GM12878 (cell line): ENCODE measurements around the gene CSPG5. TPM values are rescaled to one million over a fixed set of nuclear protein-coding genes. Genes with fewer than 3 reads are reported as not detected.

Experiments used
- ATAC-seq: fragments of 200-7000 bp; cut with Tn5 transposase; 3 replicates; pipeline ENCODE4 v1.9.1; 2020; ENCODE audit warnings: mild to moderate bottlenecking, moderate library complexity
- BruUV-seq: library from RNA; stranded (reverse); fragments of 400-500 nt; replicated peaks from 2 replicates; lab custom pipeline; 2021; lab: Mats Ljungman, UMichigan
- CTCF ChIA-PET: fragments of 300-600 bp; sonication (Branson Sonifier 250); formaldehyde crosslinking; extraction: SDS; loops from one replicate; lab custom pipeline; 2021; ENCODE audit warnings: inconsistent platforms; lab: Yijun Ruan, JAX
- POLR2A ChIA-PET: fragments of 350-600 bp; formaldehyde crosslinking; extraction: SDS; loops from one replicate; lab custom pipeline; 2021; ENCODE audit warnings: inconsistent platforms; lab: Charles Lee
- RAD21 ChIA-PET: fragments of 300-600 bp; sonication (Branson Sonifier 250); formaldehyde crosslinking; loops from one replicate; lab custom pipeline; 2023; ENCODE audit warnings: antibody characterized with exemption; ENCODE audit not compliant: unreplicated experiment; lab: Charles Lee
- SMC1A ChIA-PET: fragments of 300-600 bp; sonication (Branson Sonifier 250); formaldehyde crosslinking; loops from one replicate; lab custom pipeline; 2023; ENCODE audit not compliant: unreplicated experiment, uncharacterized antibody; lab: Charles Lee
- DNase-seq: peaks from one replicate; pipeline ENCODE4 v3.0.0-alpha.2; 2011; ENCODE audit warnings: low read depth, low spot score
- FAIRE-seq: peaks from 3 replicates; lab custom pipeline; 2011; peaks lifted over from hg19 to GRCh38; lab: Jason Lieb, UNC
- H2AFZ ChIP-seq: 2 replicates; pipeline ENCODE4 v1.6.0; 2011; ENCODE audit warnings: low read depth, low read length, control low read depth; ENCODE audit not compliant: control insufficient read depth
- H3K27ac ChIP-seq: 2 replicates; pipeline ENCODE4 v1.5.1; 2011; ENCODE audit warnings: control low read depth; ENCODE audit not compliant: control insufficient read depth, insufficient read depth
- H3K27me3 ChIP-seq, 2 experiments: replicated peaks in 1 of 2; 2 replicates each; pipeline versions ENCODE4 v1.6.0 to v1.6.1; 2011; ENCODE audit warnings: low read length in 1 of 2; ENCODE audit not compliant: control insufficient read depth in 2 of 2, insufficient read depth in 2 of 2
- H3K36me3 ChIP-seq, 2 experiments: 2 replicates each; pipeline ENCODE4 v1.5.1; 2011; ENCODE audit warnings: low read length in 1 of 2; ENCODE audit not compliant: control insufficient read depth in 2 of 2, insufficient read depth in 2 of 2
- H3K4me1 ChIP-seq: 2 replicates; pipeline ENCODE4 v1.6.1; 2011; ENCODE audit warnings: mild to moderate bottlenecking, low read length, moderate library complexity, mixed read lengths; ENCODE audit not compliant: control insufficient read depth, insufficient read depth
- H3K4me2 ChIP-seq: 2 replicates; pipeline ENCODE4 v1.6.0; 2011; ENCODE audit warnings: control low read depth; ENCODE audit not compliant: control insufficient read depth, insufficient read depth
- H3K4me3 ChIP-seq: fragments of 200-600 bp; sonication (generic); 2 replicates; pipeline ENCODE4 v1.5.1; 2016
- H3K79me2 ChIP-seq: 2 replicates; pipeline ENCODE4 v1.6.0; 2011; ENCODE audit warnings: low read length; ENCODE audit not compliant: control insufficient read depth, insufficient read depth
- H3K9ac ChIP-seq: 2 replicates; pipeline ENCODE4 v1.8.0; 2011; ENCODE audit warnings: low read length, control low read depth, mixed read lengths; ENCODE audit not compliant: control insufficient read depth, insufficient read depth
- H3K9me3 ChIP-seq: replicated peaks from 3 replicates; pipeline ENCODE4 v1.5.1; 2011; ENCODE audit warnings: mild to moderate bottlenecking, low read length; ENCODE audit not compliant: control insufficient read depth, insufficient read depth
- H4K20me1 ChIP-seq: 2 replicates; pipeline ENCODE4 v1.6.0; 2011; ENCODE audit not compliant: control insufficient read depth, insufficient read depth
- ATF7 ChIP-seq: fragments of 450-650 bp; IDR thresholded peaks from 2 replicates; pipeline ENCODE4 v1.6.1; 2016; ENCODE audit warnings: low read depth, mild to moderate bottlenecking
- CBX3 ChIP-seq: fragments of 200-600 bp; sonication (generic); IDR thresholded peaks from 2 replicates; pipeline ENCODE4 v1.6.1; 2016; ENCODE audit warnings: low read depth, borderline replicate concordance
- CREB1 ChIP-seq: IDR thresholded peaks from 2 replicates; pipeline ENCODE4 v1.6.1; 2012; ENCODE audit warnings: low read depth, mild to moderate bottlenecking, inconsistent platforms
- HDAC6 ChIP-seq: fragments of 200-600 bp; sonication (generic); IDR thresholded peaks from one replicate; pipeline ENCODE4 v1.8.0; 2017; ENCODE audit warnings: antibody characterized with exemption; ENCODE audit not compliant: unreplicated experiment
- IKZF1 ChIP-seq: fragments of 450-650 bp; conservative IDR thresholded peaks from 2 replicates; pipeline ENCODE4 v1.6.1; 2017; ENCODE audit warnings: antibody characterized with exemption, mild to moderate bottlenecking
- NRF1 ChIP-seq: conservative IDR thresholded peaks from 2 replicates; pipeline ENCODE4 v1.6.1; 2011; ENCODE audit warnings: mild to moderate bottlenecking, low read depth, low read length, improper control_type of control experiment
- PAX8 ChIP-seq: fragments of 450-650 bp; IDR thresholded peaks from 2 replicates; pipeline ENCODE4 v1.6.1; 2017; ENCODE audit warnings: mild to moderate bottlenecking, moderate library complexity
- PML ChIP-seq: IDR thresholded peaks from 2 replicates; pipeline ENCODE4 v1.6.1; 2012; ENCODE audit warnings: low read length, inconsistent platforms
- RUNX3 ChIP-seq: IDR thresholded peaks from 2 replicates; pipeline ENCODE4 v1.6.1; 2012; ENCODE audit warnings: low read length, inconsistent platforms
- SMC3 ChIP-seq: IDR thresholded peaks from 2 replicates; pipeline ENCODE4 v1.6.1; 2011; ENCODE audit warnings: low read length, improper control_type of control experiment, borderline replicate concordance
- STAT3 ChIP-seq: IDR thresholded peaks from 2 replicates; pipeline ENCODE4 v1.6.1; 2011; ENCODE audit warnings: low read depth, low read length, improper control_type of control experiment
- SUZ12 ChIP-seq: fragments of 200-600 bp; sonication (generic); IDR thresholded peaks from one replicate; pipeline ENCODE4 v1.6.1; 2018; ENCODE audit warnings: antibody characterized with exemption, mild to moderate bottlenecking; ENCODE audit not compliant: unreplicated experiment
- ZBTB33 ChIP-seq: fragments of 450-650 bp; IDR thresholded peaks from 2 replicates; pipeline ENCODE4 v1.6.1; 2017; ENCODE audit warnings: mild to moderate bottlenecking
- ZNF592 ChIP-seq: fragments of 450-650 bp; IDR thresholded peaks from 2 replicates; pipeline ENCODE4 v1.6.1; 2017; ENCODE audit warnings: mild to moderate bottlenecking, moderate library complexity
- ZNF622 ChIP-seq: fragments of 450-650 bp; IDR thresholded peaks from 2 replicates; pipeline ENCODE4 v1.6.1; 2017; ENCODE audit warnings: mild to moderate bottlenecking, inconsistent platforms
- WGBS: methylation state at CpG from one replicate; pipeline ENCODE4 v1.1.6; 2016; ENCODE audit warnings: low lambda C conversion rate; ENCODE audit not compliant: insufficient replicate concordance, insufficient coverage; ENCODE audit errors: missing lambda C conversion rate; 5-methylcytosine and 5-hydroxymethylcytosine counted together
- in situ Hi-C: fragments of 300-500 bp; cut with MboI; formaldehyde crosslinking; loops from 9 replicates; pipeline ENCODE4 v1.14.3; 2018; ENCODE audit warnings: mixed read lengths
- intact Hi-C: fragments of 100-400 bp; cut with micrococcal nuclease; formaldehyde crosslinking; loops from one replicate; pipeline ENCODE4 v1.14.2; 2022; ENCODE audit not compliant: unreplicated experiment
- polyA plus RNA-seq, 11 experiments: library from polyadenylated mRNA; depleted of rRNA in 4 of 11; unstranded in 6 of 11; stranded (reverse) in 5 of 11; fragments of >200 nt; fragmentation: Nextera tagmentation in 4 of 11; fragmentation: Illumina TruSeq in 1 of 11; extraction: Ambion mirVana in 4 of 11; extraction: Trizol in 1 of 11; gene quantifications; 1 replicate in 1 of 11; 2 replicates in 10 of 11; pipeline versions ENCODE4 v1.2.1 to v1.2.3, GENCODE V29; 2011 to 2016; ENCODE audit warnings: inconsistent platforms in 2 of 11, missing spikeins in 2 of 11, low read depth in 1 of 11
- total RNA-seq, 4 experiments: library from RNA; depleted of rRNA in 3 of 4; stranded (reverse); fragments of >200 nt in 3 of 4; fragmentation: Illumina TruSeq in 1 of 4; extraction: Trizol in 1 of 4; gene quantifications; 2 replicates each; pipeline versions ENCODE4 v1.2.1 to v1.2.3, GENCODE V29; 2013 to 2021
- TF ChIP-seq, protein P1 (sequence below): fragments of 450-650 bp; IDR thresholded peaks from 2 replicates; pipeline ENCODE4 v1.6.1; 2017; ENCODE audit warnings: antibody characterized with exemption, mild to moderate bottlenecking, moderate library complexity

CSPG5 gene
- total and polyA plus RNA-seq, 10 of the 15 experiments (the other 5 are each of a cell fraction or from before 2014, with no cell fraction given): 0.08 to 0.17 TPM; not detected in 8

DNA sequence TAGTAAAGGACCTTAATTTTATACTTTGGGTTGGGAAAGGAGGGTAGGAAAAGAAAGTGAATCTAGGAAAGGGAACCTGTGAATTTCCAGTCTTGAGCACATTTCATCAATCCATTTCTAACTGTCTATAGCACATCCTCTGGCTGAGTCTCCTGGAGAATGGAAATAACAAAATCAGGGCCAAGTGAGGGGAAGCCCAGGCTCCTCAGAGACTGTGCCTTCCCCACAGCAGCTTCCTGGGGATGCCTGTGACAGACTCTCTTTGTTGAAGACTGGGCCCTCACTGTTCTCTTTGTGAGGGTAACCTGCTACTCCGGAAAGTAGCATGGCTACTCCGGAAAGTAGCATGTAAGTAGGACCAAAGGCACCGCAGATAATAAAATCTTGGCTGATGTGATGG, 22.6 kb upstream of the CSPG5 start:
- no peak overlapping the region for H3K4me2 ChIP-seq
- POLR2A ChIA-PET: no interaction called here
- H2AFZ ChIP-seq: no peak overlapping the region
- CTCF ChIA-PET: interaction anchor here (1.2 kb wide), 1 partner anchor 79 kb away, joined by 3 read pairs; no protein-coding TSS in a partner anchor
- DNase-seq: no peak
- peaks cover 12 to 28% of the 10 kb centered on the region in 2 experiments for H3K36me3 ChIP-seq
- FAIRE-seq: no peak
- no peak for ATAC-seq
- H3K27me3 ChIP-seq: no peaks in the 10 kb centered on the region
- no peak overlapping the region for H3K27ac ChIP-seq
- no peaks in the 10 kb centered on the region for H3K9me3 ChIP-seq
- H3K4me1 ChIP-seq: no peaks in the 10 kb centered on the region
- H3K9ac ChIP-seq: no peak overlapping the region
- SMC1A ChIA-PET: no interaction called here
- intact Hi-C loops: no loop called here
- in situ Hi-C loops: no loop called here
- no TSS peak for BruUV-seq
- no peak overlapping the region for H3K4me3 ChIP-seq
- RAD21 ChIA-PET: no interaction called here
- no peaks in the 10 kb centered on the region for H4K20me1 ChIP-seq
- H3K79me2 ChIP-seq: no peaks in the 10 kb centered on the region
- WGBS: 96% methylated on average over 3 of the region's 3 CpGs
- TF ChIP-seq IKZF1 (no peak), RUNX3 (no peak), CBX3 (no peak), SUZ12 (no peak), ZNF592 (no peak), ATF7 (no peak), HDAC6 (no peak), ZNF622 (no peak), ZBTB33 (no peak), STAT3 (no peak), CREB1 (no peak), SMC3 (no peak), PML (no peak), NRF1 (no peak), PAX8 (no peak)
- TF ChIP-seq, protein P1, sequence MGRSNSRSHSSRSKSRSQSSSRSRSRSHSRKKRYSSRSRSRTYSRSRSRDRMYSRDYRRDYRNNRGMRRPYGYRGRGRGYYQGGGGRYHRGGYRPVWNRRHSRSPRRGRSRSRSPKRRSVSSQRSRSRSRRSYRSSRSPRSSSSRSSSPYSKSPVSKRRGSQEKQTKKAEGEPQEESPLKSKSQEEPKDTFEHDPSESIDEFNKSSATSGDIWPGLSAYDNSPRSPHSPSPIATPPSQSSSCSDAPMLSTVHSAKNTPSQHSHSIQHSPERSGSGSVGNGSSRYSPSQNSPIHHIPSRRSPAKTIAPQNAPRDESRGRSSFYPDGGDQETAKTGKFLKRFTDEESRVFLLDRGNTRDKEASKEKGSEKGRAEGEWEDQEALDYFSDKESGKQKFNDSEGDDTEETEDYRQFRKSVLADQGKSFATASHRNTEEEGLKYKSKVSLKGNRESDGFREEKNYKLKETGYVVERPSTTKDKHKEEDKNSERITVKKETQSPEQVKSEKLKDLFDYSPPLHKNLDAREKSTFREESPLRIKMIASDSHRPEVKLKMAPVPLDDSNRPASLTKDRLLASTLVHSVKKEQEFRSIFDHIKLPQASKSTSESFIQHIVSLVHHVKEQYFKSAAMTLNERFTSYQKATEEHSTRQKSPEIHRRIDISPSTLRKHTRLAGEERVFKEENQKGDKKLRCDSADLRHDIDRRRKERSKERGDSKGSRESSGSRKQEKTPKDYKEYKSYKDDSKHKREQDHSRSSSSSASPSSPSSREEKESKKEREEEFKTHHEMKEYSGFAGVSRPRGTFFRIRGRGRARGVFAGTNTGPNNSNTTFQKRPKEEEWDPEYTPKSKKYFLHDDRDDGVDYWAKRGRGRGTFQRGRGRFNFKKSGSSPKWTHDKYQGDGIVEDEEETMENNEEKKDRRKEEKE: no peak
